HG02870 (cell line): Measurements from ENCODE around the gene COL13A1.

Experiments used
- ATAC-seq: cut with Tn5 transposase; IDR thresholded peaks from one replicate; pipeline ENCODE4 v1.9.1; 2021; ENCODE audit warnings: mild to moderate bottlenecking, moderate library complexity; ENCODE audit not compliant: unreplicated experiment

The COL13A1 gene

DNA sequence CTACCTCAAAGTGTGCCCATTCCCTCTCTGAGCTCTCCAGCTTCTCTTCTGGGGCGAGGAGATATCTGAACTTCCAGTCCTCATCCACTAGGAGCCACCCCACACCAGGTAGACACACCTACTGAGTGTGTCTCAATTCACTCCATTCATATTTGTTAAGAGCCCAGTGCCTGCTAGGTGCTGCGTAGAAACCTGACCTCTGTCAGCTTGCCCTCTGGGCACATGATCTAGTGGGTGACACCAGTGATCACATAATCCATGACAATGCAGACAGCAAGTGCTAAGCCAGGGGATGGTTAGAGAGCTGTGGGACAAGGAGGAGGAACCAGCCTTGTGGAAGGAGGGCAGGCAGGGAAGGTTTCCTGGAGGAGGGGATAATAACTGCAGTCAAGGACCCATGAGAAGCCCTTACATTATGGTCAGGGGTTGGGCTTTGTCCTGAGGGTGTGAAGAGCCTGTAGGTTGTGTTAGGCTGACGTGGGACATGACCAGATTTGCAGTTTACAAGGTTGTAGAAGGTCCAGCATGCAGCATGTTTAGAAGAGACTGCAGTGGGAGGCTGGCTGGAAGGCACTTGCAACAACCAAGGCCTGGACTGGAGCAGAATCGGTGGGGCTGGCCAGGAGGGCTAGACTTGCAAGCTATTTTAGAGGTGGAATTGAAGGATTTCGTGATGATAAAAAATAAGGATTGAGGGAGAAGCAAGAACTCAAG lies 81.8 kb downstream of the COL13A1 start:
- no peak for ATAC-seq

DNA sequence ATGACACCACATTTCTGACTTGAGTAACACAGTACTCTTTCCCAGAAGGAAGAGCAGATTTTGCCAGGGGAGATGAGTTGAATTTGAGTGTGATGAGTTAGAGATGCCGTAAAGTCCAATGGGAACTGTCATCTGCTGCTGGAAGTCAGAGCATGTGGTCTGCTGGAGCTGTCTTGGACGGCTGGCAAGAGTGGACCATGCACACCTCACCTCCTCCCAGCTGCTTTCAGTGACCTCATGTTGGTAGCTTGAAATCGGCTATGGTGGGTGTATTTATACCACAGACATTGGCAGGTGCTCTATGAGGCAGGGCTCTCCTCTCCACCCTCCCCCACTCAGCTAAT lies 82.3 kb downstream of the COL13A1 start:
- ATAC-seq, result no peak

DNA sequence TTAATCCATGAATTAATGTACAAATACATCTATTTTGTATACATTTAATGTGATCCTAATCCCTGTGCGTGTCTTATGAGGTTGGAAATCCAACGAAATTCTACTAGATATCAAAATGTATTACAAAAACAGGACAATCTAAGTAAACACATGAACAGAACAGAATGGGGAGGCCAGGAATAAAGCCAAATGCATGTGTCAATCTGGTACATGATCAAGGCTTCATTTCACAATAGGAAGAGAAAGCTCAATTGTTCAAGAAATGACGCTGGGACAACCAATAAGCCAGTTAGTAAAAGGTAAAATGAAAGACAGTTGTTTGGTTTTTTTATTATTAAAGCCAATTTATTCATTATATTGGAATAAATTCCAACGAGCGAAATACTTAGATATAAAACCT lies 83.0 kb downstream of the COL13A1 start:
- ATAC-seq, result no peak

DNA sequence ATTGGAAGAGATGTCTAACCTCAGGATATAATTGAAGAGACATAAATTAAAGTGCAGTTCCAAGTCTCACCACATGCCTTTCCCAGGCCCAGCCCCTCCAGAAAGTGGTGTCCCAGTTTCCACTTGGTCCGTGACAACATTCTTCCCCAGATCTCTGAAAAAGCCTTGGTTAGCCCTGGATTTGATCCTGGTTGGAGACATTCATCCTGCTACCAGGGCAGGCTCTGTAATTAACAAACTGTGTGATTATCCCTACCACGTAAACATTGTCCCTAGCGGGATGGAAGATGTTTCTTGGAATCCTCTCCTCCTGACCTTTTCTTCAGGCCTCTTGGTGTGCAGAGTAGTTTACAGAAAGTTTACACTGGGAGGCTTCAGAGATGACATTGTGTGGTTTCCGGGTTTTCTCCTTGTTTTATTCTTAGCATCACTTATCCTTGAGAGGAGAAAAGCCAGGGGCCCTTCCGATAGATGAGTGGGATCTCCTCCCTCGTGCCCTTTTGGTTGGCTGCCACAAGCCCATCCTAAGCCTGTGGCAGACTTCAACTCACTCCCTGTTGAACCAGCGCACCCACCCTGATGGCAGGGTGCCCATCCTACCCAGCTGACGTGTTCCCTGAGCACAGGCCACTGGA lies 83.8 kb downstream of the COL13A1 start:
- ATAC-seq, result no peak

DNA sequence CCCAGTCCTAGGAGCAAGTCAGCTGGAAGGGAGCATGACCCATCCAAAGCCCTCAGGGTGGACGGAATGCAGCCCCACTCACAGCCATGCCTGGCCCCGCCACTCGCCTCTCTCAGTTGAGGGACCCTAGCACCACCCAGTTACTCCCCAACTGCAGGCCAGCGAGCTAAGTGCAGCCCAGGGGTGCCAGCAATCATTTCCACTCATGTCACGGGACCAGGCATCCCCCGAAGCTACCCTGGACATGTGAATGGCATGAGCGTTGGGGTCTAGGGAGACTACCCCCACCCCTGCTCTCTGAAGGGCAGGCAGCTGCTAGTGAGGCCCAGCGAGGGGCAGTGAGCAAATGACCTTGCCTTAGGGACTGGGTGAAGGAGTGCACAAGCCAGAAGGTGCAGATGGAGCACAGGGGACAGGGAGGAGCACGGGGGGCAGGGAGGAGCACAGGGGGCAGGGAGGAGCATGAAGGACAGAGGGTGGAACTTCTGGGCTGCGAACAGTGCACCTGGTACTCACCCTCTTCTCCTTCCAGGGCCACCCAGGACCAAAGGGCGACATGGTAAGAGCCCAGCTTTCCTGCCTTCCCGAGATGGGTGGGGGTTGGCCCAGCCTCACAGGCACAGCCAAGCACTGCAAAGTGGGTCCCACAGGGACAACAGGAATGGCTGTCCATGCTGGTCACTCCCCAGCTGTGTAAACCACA lies 87.3 kb downstream of the COL13A1 start:
- no peak for ATAC-seq

DNA sequence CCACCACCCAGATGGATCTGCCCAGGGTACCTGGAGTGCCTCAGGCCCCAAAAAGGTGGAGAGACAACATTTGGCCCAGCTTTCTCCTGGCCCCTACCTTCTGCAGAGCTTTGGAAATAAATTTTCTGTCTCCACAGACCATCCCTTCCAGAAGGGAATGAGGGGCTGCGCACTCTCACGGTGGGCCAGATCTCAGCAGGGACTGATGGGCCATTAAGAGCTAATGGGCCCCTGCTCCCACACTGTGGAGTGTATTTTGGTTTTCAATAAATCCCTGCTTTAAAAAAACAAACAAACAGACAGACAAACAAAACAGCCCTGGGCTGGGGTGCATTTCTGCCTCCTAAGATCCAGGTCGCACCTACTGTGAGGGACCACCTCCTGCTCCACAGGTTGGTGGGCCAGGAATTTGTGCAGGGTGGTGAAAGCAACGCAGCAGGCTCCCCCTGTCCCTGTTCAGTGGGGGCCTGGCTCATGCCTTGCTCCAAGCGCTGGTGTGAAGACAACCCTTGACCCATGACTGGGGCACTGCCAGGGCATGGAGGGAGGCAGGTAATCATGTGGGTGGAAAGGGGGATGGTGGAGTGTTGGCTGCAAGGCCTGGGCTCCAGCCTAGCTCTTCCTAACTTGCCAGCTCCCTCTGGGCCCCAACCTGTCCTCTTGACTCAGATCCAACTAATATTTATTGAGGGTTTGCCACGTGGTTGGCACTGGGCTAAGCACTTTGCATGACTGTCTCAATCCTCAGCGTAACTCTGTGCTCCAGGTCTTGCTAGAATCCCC lies 88.5 kb downstream of the COL13A1 start:
- ATAC-seq, result no peak

DNA sequence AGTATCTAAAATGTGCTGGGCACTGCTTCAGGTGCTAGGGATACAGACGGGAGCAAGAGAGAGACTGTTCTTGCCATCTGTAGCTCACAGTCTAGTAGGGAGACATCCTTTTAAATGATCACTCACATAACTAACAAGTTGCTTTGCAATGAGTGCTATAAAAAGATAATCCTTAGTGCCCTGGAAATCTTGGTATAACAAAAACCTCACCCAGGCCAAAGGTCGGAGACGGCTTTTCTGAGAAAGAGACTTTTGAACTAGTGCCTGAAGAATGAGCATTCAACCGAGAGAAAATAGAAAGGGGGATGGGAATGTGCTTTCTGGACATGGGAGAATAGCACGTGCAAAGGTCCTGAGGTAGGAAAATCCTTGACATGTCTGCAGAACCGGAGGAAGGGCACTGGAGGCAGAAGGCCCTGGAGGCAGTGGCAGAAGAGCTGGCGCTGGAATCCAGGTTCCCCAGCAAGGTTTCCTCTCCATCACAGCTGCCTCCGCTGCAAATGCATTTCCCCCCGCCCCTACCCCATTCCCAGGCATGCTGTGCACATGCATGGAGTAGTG lies 89.4 kb downstream of the COL13A1 start:
- no peak for ATAC-seq

DNA sequence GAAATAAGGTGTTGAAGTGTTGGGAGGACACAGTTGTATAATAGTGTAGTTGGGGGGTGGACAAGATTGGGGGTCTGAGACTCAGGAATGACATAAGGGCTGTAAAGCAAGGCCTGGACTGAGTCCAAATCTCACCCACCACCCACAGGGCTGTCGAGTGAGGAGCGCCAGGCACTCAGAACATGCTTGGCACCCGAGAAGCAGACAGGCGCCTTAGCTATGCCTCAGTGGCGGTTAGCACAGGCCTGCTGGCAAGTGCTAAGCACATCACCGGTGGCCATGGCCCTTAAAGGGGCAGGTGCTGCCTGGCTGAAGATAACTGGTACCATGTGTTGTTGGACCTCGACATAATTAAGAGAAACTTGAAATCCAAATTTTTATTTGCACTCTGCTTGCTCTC lies 90.7 kb downstream of the COL13A1 start:
- no peak for ATAC-seq

DNA sequence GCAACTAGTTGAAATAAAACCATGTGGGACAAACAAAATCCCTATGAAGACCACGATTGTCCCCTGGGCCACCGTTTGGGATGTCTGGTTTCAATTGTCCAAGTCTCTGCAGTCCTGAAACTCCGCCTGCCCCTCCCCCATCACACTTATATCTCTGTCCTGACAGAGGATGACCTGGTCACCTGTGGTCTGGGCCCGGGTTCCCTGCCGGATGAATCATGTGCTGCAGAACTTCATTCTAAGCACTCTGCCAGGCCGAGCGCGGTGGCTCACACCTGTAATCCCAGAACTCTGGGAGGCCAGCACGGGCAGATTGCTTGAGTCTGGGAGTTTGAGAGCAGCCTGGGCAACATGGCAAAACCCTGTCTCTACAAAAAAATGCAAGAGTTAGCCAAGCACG lies 91.1 kb downstream of the COL13A1 start:
- ATAC-seq, result no peak

DNA sequence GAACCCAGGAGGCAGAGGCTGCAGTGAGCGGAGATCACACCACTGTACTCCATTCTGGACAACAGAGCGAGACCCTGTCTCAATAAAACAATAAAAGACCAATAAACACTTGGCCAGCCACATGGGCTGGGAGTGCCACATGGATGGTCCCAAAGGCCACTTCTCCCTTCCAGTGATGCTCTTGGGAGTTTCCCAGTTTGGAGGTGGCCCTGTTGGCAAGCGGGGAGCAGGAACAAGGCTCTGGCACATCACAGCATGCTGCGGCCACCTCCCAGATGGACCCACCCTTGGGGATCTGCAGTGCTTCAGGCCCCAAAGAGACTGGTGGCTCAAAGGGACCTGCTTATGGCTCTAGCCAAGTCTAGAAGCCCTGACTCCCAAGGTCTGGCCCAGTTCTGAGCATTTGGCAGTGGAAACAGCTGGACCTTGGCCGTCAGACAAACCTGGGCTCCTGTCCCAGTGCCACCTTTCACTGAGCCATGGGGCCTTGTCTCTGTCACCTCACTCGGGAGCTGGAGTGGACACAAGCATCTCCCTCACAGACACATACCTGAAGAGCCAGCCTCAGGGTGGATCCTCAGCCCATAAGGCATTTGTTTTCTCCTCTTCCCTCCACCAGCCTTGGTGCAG lies 91.7 kb downstream of the COL13A1 start:
- ATAC-seq, result no peak

DNA sequence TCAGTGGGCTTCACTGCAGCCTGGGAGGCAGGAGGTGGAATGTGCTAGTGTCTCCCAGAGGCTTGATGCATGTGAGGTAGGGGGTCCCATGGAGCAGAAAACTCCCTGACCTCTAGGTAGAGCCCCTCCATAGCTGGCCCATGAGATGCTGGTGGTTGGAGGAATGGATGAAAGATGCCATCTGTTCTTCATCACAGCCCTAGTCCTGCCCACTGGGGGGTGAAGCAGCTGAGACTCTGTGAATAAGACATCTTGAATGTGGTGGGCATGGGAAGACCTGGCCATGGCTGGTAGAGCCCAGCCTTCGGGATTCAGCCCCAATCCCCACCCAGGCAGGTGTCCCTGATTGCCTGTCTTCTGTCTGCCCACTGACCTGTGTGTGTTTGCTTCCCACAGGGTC lies 92.5 kb downstream of the COL13A1 start:
- no peak for ATAC-seq

DNA sequence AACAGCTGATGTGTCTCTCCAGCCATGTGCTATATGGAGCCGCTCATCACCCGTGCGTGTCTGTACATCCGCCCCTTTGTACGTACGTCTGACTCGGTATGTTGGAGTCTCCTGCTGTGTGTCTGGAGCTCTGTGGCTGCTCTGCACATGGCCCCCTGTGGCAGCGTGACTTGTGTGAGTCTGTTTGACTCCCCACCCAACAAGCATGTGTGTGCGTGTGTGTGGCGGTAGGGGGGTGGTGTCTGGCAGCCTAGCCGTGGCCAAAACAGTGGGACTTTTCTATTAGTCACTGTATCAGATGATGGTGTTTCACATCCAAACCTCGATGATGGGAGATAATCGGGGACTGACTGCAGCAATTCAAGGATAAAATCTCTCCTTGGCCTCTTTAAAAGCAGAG lies 94.1 kb downstream of the COL13A1 start:
- no peak for ATAC-seq

DNA sequence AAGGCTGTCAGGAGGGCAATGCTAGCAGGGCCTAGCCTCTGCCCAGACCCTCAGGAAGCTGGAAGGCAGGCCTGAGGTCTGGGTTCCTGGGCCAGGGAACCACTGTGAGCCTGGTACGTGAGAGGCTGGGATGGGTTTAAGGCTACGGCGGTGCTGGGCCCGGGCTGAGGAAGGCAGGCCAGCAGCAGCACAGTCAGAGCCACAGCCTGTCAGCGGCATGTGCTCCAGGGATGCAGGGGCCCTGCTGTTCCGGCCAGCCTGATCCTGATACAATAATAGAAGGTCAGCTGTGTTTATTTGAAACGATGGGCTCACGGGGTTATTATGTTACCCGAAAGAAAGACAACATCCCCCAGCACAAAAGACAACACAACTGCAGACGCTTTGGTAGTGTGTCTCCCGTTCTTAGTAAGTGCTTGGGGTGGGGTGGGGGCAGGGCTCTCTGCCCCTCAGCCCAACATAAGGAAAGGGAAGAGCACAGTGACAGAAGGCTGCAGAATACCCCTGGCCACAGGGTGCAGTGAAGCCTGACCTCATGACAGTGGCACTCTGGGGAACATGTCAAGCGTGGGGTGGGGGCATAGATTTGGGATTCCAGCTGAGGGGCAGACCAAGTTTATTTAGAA lies 95.0 kb downstream of the COL13A1 start:
- no peak for ATAC-seq

DNA sequence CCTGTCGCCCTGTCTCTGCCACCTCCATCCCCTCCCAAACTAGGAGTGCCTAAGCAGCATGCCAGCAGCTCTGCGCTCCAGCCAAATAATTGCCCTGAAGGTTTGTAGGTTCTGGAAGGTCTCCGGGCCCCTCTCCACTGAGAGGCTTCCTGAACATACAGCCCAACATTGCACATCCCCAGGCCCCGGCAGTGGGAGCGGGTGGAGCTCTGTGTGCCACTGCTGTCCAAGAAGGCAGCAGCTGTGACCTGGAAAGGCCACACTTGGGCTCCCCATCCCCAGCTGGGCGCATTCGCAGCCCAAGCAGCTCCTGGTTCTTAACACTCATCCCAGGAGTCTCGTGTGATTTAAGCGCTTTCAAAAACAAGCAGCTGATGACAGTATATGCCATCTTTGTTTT lies 95.7 kb downstream of the COL13A1 start:
- ATAC-seq, result no peak

DNA sequence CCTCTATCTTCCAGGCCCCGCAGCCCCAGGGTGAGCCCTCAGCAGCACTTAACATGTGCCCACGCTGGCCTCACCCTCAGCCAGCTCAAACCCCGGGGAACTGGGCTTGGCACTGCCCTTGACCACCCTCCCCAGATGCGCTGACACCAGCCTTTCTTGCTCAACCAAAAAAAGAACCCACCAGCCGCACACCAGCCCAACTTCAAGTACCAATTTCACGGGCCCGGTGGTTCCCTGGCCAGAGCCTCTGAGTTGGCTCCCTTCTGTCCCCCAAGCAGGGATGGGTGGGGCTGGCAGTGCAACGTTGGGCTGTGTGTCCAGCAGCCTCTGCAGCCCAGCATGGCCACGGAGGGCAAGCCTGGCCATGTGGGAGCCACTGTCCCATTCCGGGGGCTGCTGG lies 96.3 kb downstream of the COL13A1 start:
- ATAC-seq, result no peak

DNA sequence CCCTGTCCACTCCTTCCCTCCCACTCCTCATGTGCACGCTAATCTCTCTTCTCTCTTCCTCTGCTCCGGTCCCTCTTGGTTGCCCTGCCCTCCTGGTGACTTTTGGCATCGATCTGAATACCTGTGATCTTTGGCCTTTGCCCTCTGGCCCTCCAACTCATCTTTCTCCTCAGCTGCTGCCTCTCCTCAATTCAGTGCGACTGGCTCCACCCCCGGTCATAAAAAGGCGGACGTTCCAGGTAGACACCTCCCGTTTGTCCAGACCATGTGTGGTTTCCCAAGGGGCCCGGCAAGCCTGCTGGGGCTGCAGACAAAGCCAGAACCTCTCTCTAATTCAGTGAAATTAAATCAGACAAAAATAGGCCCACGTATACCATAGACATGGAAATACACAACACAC lies 96.8 kb downstream of the COL13A1 start:
- ATAC-seq, result no peak

DNA sequence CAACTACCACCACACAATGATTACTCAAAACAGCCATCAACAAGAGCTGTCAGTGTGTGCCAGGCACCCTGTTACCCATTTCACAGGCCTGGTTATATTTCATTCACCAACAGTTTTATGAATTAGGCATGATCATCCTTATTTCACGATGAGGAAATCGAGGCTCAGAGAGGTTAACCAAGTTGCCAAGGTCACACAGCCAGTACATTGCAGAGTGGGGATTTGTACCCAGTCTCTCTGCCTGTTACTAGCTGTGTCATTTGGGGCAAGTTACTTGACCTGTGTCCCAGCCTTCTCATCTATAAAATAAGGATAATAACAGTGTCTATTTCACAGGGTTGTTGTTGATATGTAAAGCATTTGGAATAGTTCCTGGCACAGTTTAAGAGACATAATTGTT lies 97.2 kb downstream of the COL13A1 start:
- no peak for ATAC-seq

DNA sequence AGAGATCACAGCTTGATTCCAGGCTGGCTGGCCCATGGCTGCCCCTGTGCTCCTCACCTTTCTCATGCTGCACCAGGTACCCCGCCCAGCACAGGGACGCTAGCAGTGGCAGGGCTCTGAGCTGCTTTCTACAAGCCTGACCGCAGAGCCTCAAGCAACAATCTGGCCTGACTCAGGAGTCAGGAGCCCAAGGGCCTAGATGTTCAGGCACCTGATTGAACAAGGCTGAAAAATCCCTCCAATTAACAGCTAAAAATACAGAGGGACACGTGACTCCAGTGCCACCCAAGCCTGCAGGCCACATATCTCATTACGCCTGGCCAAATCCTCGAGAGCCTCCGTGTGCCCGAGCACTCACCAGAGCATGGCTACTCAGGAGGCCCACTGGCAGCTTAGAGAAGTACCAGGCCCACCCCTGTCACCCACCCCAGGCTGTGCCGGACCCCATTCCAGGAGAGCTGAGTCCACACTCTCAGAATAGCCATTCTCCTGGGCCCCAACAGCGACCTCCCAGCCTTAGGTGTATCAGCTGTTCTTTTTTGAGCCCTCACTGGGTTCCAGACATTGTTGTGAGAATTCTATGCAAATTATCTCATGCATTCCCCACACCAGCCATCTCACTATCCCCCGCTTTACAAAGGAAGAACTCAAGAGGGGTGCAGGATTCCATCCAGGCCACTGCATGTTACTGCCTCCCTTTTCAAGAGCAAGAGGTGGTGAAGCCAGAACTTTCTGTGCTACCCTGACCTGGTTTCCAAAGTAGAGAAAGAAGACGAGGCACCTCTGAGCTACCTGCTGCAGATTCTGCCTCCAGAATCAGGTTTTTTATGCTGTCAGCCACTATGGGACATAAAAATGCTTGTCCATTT lies 98.3 kb downstream of the COL13A1 start:
- no peak for ATAC-seq

DNA sequence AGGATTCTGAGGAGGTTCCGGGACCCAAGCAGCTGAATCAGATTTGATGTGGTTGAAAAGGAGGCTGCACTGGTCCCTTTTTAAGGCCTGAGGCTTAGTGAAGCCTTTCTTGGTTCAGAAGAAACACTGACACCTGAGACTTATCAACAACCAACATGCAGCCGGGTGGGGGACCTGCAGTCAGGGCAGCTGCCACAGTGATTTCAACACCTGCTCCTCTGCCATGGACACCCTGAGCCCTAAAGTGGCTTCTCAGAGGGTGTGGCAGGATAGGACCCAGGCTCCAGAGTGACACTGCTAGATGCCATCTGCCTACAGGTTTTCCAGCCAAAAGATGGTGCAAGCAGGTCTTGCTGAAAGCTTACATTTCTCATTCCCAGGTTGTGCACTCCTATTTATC lies 99.3 kb downstream of the COL13A1 start:
- ATAC-seq, result no peak
